Sigmoid colon (tissue), 4 donors: ENCODE data around the gene MRPL20.
"Not testable (repeated sequence)": the region's sequence is repeated elsewhere in the genome, so short reads cannot be mapped to it uniquely, and the experiment has no call there.

Source experiments
- POLR2AphosphoS5 ChIP-seq, 4 donors: sonication (generic); formaldehyde crosslinking; IDR thresholded peaks; one replicate each; pipeline ENCODE4 v1.6.1; 2017; ENCODE audit warnings: antibody characterized with exemption in 4 of 4
- TF ChIP-seq, protein P1 (sequence below), 4 experiments: fragments of 450-650 bp in 3 of 4; fragments of 200-600 bp in 1 of 4; IDR thresholded peaks; one replicate each; pipeline ENCODE4 v1.5.1; 2016 to 2019; ENCODE audit warnings: antibody characterized with exemption in 4 of 4, mild to moderate bottlenecking in 3 of 4, moderate library complexity in 2 of 4

DNA sequence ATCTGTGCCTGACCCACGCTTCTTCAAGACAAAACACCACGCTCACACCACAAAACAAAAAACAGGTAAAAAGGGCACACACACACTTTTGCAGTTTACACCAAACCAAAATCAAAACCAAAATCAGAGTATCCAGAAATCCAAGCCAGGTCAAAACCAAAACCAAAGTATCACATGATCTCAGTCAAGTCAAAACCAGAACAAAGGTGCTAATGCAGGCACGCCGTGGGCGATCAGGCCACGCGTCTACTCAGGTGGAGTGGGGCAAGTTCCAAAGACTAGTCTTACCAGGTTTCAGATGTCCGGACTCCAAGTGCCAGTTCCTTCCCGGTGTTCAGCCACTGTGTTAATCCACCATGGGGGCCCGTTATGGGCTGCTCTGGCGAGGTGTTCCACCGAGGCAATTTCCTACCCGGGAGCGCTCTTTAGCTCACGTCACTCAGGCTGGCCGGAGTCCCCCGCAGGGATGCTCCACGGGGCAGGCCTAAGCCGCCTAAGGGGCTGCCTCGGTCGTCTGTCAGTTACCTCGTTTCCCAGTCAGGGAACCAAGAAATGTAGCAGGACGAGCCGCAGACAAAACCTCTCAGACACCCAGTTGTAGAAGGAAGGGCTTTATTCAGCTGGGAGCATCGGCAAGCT lies 10.9 kb upstream of the MRPL20 start:
- TF ChIP-seq, protein P1, sequence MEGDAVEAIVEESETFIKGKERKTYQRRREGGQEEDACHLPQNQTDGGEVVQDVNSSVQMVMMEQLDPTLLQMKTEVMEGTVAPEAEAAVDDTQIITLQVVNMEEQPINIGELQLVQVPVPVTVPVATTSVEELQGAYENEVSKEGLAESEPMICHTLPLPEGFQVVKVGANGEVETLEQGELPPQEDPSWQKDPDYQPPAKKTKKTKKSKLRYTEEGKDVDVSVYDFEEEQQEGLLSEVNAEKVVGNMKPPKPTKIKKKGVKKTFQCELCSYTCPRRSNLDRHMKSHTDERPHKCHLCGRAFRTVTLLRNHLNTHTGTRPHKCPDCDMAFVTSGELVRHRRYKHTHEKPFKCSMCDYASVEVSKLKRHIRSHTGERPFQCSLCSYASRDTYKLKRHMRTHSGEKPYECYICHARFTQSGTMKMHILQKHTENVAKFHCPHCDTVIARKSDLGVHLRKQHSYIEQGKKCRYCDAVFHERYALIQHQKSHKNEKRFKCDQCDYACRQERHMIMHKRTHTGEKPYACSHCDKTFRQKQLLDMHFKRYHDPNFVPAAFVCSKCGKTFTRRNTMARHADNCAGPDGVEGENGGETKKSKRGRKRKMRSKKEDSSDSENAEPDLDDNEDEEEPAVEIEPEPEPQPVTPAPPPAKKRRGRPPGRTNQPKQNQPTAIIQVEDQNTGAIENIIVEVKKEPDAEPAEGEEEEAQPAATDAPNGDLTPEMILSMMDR (IDR thresholded peaks at IDR 0.05) = not testable (repeated sequence)
- not testable (repeated sequence) for TF ChIP-seq POLR2AphosphoS5 (IDR thresholded peaks at IDR 0.05)
